ENCODE measurements around the gene GGA3. TPM values are rescaled to one million over a fixed set of nuclear protein-coding genes. Genes with fewer than 3 reads are reported as not detected.
A peak's percentile ranks its signal among the peaks of the same experiment; 100 is the strongest.

Gene GGA3
- total RNA-seq, 1 experiment from 2014 or later = 37.5 TPM

DNA sequence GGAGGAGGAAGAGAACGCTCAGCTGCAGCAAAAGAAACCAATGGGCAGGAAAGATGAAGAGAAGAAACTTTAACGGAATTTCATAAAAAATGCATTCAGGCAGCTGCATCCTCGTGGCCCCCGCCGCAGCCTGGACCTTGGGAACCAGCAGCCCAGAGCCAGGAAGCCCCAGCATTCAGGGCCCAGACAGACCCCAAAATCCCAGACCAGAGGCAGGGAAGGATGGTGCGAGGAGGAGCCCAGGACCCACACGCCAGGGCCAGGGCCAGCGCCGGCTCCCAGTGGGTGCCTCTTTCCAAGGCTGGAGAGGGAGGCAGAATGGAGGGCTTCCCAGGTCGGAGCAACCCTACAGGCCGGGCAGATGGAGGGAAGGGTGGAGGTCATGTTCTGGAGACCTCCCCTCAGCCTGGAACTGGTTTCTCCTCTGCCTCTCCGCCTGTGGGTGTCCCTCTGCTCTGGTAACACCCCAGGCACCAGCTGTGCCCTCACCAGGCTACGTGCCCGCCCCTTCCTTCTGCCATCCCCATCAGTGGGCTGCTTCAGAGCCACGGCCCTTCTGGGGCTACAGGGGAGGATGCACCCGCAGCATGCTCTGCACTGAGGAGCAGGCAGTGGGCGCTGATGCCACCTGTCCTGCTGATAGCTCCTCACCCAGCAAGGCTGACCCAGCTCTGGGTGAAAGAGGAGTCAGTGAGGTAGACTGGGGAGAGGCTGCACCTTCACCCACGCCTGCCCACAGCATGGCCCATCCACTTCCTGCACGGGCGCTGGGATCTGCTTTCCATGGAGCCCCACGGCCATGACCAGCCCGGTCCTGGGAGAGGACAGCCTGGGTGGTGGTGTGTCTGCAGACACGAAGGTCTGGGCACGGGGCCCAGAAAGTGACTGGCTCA, 10.8 kb upstream of the GGA3 start:
- DNase-seq = no peak
- CTCF ChIA-PET = interaction anchor here (0.9 kb wide), 1 partner anchor 140 kb away, joined by 3 read pairs; no protein-coding TSS in a partner anchor
- H3K36me3 ChIP-seq (ENCODE audit: low read depth) = no peaks in the 10 kb centered on the region
- H3K9me3 ChIP-seq (ENCODE audit: insufficient read depth, low read depth) = no peaks in the 10 kb centered on the region
- intact Hi-C loops (cut with micrococcal nuclease; ENCODE audit: unreplicated experiment) = loop anchor here (1.0 kb wide), 1 partner anchor 132 kb away; no protein-coding TSS in a partner anchor
- H3K4me3 ChIP-seq = peak overlapping the region; percentile 95
- POLR2A ChIA-PET (ENCODE audit: unreplicated experiment) = interaction anchor here (0.7 to 1.5 kb wide), 2 partner anchors 11 to 17 kb away, joined by 3 to 9 read pairs; partner anchors contain the start of genes GGA3, MRPS7 and SLC25A19
- no peaks in the 10 kb centered on the region for H3K9me2 ChIP-seq (ENCODE audit: insufficient read depth)
- H4K20me1 ChIP-seq (ENCODE audit: insufficient read depth) = no peaks in the 10 kb centered on the region
- BruUV-seq (replicated peaks) = no TSS peak
- no peaks in the 10 kb centered on the region for H3K27me3 ChIP-seq (ENCODE audit: insufficient read depth, low read depth)
- peaks cover 7% of the 10 kb centered on the region; the same call in 1 of the 2 replicates for H3K4me1 ChIP-seq (replicated peaks; ENCODE audit: insufficient read depth)
- H2AFZ ChIP-seq = peak overlapping the region; percentile 95
- peaks cover 43% of the 10 kb centered on the region; the same call in 1 of the 2 replicates for H3F3A ChIP-seq (ENCODE audit: insufficient read depth, low read depth)
- H3K27ac ChIP-seq = no peak overlapping the region
- peak overlapping the region; percentile 96 for H3K4me2 ChIP-seq
- TF ChIP-seq, protein P1, sequence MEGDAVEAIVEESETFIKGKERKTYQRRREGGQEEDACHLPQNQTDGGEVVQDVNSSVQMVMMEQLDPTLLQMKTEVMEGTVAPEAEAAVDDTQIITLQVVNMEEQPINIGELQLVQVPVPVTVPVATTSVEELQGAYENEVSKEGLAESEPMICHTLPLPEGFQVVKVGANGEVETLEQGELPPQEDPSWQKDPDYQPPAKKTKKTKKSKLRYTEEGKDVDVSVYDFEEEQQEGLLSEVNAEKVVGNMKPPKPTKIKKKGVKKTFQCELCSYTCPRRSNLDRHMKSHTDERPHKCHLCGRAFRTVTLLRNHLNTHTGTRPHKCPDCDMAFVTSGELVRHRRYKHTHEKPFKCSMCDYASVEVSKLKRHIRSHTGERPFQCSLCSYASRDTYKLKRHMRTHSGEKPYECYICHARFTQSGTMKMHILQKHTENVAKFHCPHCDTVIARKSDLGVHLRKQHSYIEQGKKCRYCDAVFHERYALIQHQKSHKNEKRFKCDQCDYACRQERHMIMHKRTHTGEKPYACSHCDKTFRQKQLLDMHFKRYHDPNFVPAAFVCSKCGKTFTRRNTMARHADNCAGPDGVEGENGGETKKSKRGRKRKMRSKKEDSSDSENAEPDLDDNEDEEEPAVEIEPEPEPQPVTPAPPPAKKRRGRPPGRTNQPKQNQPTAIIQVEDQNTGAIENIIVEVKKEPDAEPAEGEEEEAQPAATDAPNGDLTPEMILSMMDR (conservative IDR thresholded peaks at IDR 0.05) = no peak
- no peak for TF ChIP-seq EZH2 (IDR thresholded peaks at IDR 0.05; ENCODE audit: low read depth)
- 0 out of 2 replicates have a peak, but pooled peaks cover 5% of the 10 kb centered on the region for H3K79me2 ChIP-seq (ENCODE audit: low read depth)

DNA sequence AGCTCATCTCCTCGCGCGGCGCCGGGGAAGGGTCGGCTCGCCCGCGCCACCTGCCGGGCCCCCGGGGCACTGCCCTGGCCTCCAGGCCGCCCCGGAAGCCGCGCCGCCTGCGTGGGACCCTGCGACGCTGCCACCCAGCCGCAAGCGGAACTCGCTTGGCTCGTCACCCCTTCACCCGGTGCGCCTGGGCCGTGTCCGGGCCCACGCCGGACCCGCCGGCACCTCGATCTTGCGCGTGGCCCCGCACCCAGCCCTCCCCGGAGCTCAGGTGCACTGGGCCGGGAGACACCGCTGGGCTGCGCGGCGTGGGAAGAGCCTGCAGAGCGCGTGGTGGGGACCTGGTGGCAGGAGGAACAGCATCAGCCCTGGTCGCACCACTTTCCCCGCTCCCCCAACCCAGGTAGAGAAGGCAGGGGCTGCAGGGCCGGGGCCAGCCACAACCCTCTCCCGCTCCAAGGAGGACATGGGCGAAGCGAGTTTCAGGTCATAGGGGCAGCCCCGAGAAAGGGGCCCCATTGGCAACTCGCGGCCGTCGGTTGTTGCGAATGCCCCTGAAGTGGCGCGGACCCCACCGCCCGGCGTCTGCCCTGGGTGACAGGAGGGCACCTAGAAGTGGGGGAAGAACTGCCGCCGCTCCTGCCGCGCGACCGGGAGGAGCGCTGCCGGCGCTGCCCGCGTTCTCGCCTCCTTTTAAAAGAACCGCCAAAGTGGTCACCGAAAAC, 10.0 kb upstream of the GGA3 start:
- Histone ChIP-seq H3K9me2 (ENCODE audit: insufficient read depth) (no peaks in the 10 kb centered on the region), H4K20me1 (ENCODE audit: insufficient read depth) (no peaks in the 10 kb centered on the region), H3K36me3 (ENCODE audit: low read depth) (0 out of 2 replicates have a peak, but pooled peaks cover under 1% of the 10 kb centered on the region), H3F3A (ENCODE audit: insufficient read depth, low read depth) (peaks cover 48% of the 10 kb centered on the region; the same call in 1 of the 2 replicates), H3K4me2 (peak overlapping the region; percentile 96), H3K79me2 (ENCODE audit: low read depth) (0 out of 2 replicates have a peak, but pooled peaks cover 5% of the 10 kb centered on the region), H3K9me3 (ENCODE audit: insufficient read depth, low read depth) (no peaks in the 10 kb centered on the region), H3K4me1 (replicated peaks; ENCODE audit: insufficient read depth) (peaks cover 7% of the 10 kb centered on the region; the same call in 1 of the 2 replicates), H3K4me3 (peak overlapping the region; percentile 95), H2AFZ (peak overlapping the region; percentile 95), H3K27me3 (ENCODE audit: insufficient read depth, low read depth) (no peaks in the 10 kb centered on the region), H3K27ac (no peak overlapping the region)
- intact Hi-C loops (cut with micrococcal nuclease; ENCODE audit: unreplicated experiment) = loop anchor here (1.0 kb wide), 1 partner anchor 133 kb away; no protein-coding TSS in a partner anchor
- peak in 1 of 2 experiments; percentile 83 for DNase-seq
- BruUV-seq (replicated peaks) = TSS peak; percentile 10
- TF ChIP-seq, protein P1 (conservative IDR thresholded peaks at IDR 0.05) = peak; percentile 63
- TF ChIP-seq EZH2 (IDR thresholded peaks at IDR 0.05; ENCODE audit: low read depth) = no peak
- POLR2A ChIA-PET (ENCODE audit: unreplicated experiment) = interaction anchor here (0.6 to 1.5 kb wide), 5 partner anchors 18 to 254 kb away, joined by 3 to 9 read pairs (median 4); partner anchors contain the start of genes LLGL2 and SLC25A19
- CTCF ChIA-PET = interaction anchor here (0.5 to 2.0 kb wide), 7 partner anchors 9 to 185 kb away, joined by 3 to 15 read pairs (median 4); partner anchors contain the start of genes GGA3, MRPS7, SLC25A19 and TMEM94

DNA sequence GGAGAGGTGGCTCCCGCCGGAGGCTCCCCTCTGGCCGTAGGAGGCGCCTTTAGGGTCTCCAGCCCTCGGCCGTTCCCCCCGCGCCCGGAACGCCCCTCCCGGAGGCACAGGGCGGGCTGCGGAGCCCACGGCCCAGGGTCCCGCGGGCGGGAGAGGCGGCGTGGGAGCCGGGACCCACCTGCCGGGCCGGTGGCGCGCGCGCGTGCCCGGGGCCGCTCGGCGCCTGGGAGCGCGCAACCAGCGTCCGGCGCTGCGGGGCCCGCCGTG, 9.5 kb upstream of the GGA3 start, which contains the start of gene MIF4GD:
Gene MIF4GD (minus strand): TSS at position 266 of the 267 bp plus-strand sequence. CDS start 1,036 bp downstream, outside the sequence.
- peak within 1 kb of the TSS; percentile 99 for H3K4me2 ChIP-seq
- H3K9me2 ChIP-seq (ENCODE audit: insufficient read depth) = no peaks in the 10 kb centered on the region
- no peak for DNase-seq
- 0 out of 2 replicates have a peak, but pooled peaks cover 5% of the 10 kb centered on the region for H3K79me2 ChIP-seq (ENCODE audit: low read depth)
- H3K36me3 ChIP-seq (ENCODE audit: low read depth) = 0 out of 2 replicates have a peak, but pooled peaks cover 5% of the 10 kb centered on the region
- no peaks in the 10 kb centered on the region for H3K9me3 ChIP-seq (ENCODE audit: insufficient read depth, low read depth)
- H3K4me3 ChIP-seq = peak within 1 kb of the TSS; percentile 95
- POLR2A ChIA-PET (ENCODE audit: unreplicated experiment) = interaction anchor here (0.6 to 1.5 kb wide), 5 partner anchors 18 to 255 kb away, joined by 3 to 9 read pairs (median 4); partner anchors contain the start of genes LLGL2 and SLC25A19
- H3K4me1 ChIP-seq (replicated peaks; ENCODE audit: insufficient read depth) = peaks cover 7% of the 10 kb centered on the region; the same call in 1 of the 2 replicates
- H3K27me3 ChIP-seq (ENCODE audit: insufficient read depth, low read depth) = no peaks in the 10 kb centered on the region
- peaks cover 52% of the 10 kb centered on the region; the same call in 1 of the 2 replicates for H3F3A ChIP-seq (ENCODE audit: insufficient read depth, low read depth)
- CTCF ChIA-PET = interaction anchor here (0.5 to 2.0 kb wide), 7 partner anchors 9 to 185 kb away, joined by 3 to 15 read pairs (median 4); partner anchors contain the start of genes GGA3, MRPS7, SLC25A19 and TMEM94
- H3K27ac ChIP-seq = peak within 1 kb of the TSS; percentile 54
- intact Hi-C loops (cut with micrococcal nuclease; ENCODE audit: unreplicated experiment) = loop anchor here (1.0 kb wide), 2 partner anchors 18 to 133 kb away; partner anchors contain the start of gene SLC25A19
- H2AFZ ChIP-seq = peak within 1 kb of the TSS; percentile 99
- BruUV-seq (replicated peaks) = no TSS peak
- H4K20me1 ChIP-seq (ENCODE audit: insufficient read depth) = no peaks in the 10 kb centered on the region
- TF ChIP-seq, protein P1 (conservative IDR thresholded peaks at IDR 0.05) = no peak
- no peak for TF ChIP-seq EZH2 (IDR thresholded peaks at IDR 0.05; ENCODE audit: low read depth)
